GM23338 (cell line): ENCODE measurements around the gene ADORA1. TPM values are rescaled to one million over a fixed set of nuclear protein-coding genes. Genes with fewer than 3 reads are reported as not detected.

ENCODE experiments used
- ATAC-seq: fragments of 200-7000 bp; cut with Tn5 transposase; 3 replicates; pipeline ENCODE4 v1.9.1; 2020
- DNase-seq: peaks from one replicate; pipeline ENCODE4 v3.0.0-alpha.2; 2015; ENCODE audit warnings: low spot score
- H2AFZ ChIP-seq: fragments of 200-600 bp; sonication (generic); 2 replicates; pipeline ENCODE4 v1.8.0; 2016; ENCODE audit warnings: antibody characterized with exemption, mild to moderate bottlenecking, moderate library complexity
- H3F3A ChIP-seq: fragments of 200-600 bp; sonication (generic); replicated peaks from 2 replicates; pipeline ENCODE4 v1.8.0; 2017; ENCODE audit warnings: antibody characterized with exemption, mixed run types, low read depth
- H3K27ac ChIP-seq: fragments of 200-600 bp; sonication (generic); 2 replicates; pipeline ENCODE4 v1.6.1; 2016; ENCODE audit warnings: low read depth
- H3K27me3 ChIP-seq: fragments of 200-600 bp; sonication (generic); 2 replicates; pipeline ENCODE4 v1.8.0; 2016; ENCODE audit warnings: mild to moderate bottlenecking, mixed run types, moderate library complexity; ENCODE audit not compliant: insufficient read depth
- H3K36me3 ChIP-seq: fragments of 200-600 bp; sonication (generic); 2 replicates; pipeline ENCODE4 v1.8.0; 2016; ENCODE audit warnings: mild to moderate bottlenecking; ENCODE audit not compliant: insufficient read depth
- H3K4me1 ChIP-seq: fragments of 200-600 bp; sonication (generic); 2 replicates; pipeline ENCODE4 v1.8.0; 2016; ENCODE audit warnings: mild to moderate bottlenecking, moderate library complexity; ENCODE audit not compliant: insufficient read depth
- H3K4me2 ChIP-seq: fragments of 200-600 bp; sonication (generic); 2 replicates; pipeline ENCODE4 v1.7.1; 2017; ENCODE audit warnings: mixed run types
- H3K4me3 ChIP-seq: fragments of 200-600 bp; sonication (generic); 2 replicates; pipeline ENCODE4 v1.6.1; 2016; ENCODE audit warnings: mixed run types
- H3K79me2 ChIP-seq: fragments of 200-600 bp; sonication (generic); replicated peaks from 2 replicates; pipeline ENCODE4 v1.8.0; 2017; ENCODE audit warnings: mild to moderate bottlenecking; ENCODE audit not compliant: insufficient read depth
- H3K9me2 ChIP-seq: fragments of 200-600 bp; sonication (generic); 2 replicates; pipeline ENCODE4 v1.8.0; 2017; ENCODE audit not compliant: insufficient read depth
- H4K20me1 ChIP-seq: fragments of 200-600 bp; sonication (generic); replicated peaks from 2 replicates; pipeline ENCODE4 v1.8.0; 2017; ENCODE audit warnings: mild to moderate bottlenecking; ENCODE audit not compliant: insufficient read depth
- H3K27ac Mint-ChIP-seq: 2 replicates; pipeline ENCODE4 v1.8.0; 2020; ENCODE audit warnings: inconsistent platforms, mild to moderate bottlenecking, moderate library complexity, mixed read lengths
- H3K27me3 Mint-ChIP-seq: 3 replicates; pipeline ENCODE4 v1.8.0; 2022; ENCODE audit warnings: low read depth, mild to moderate bottlenecking, moderate library complexity, mixed read lengths, inconsistent platforms; ENCODE audit not compliant: insufficient read depth, poor library complexity
- H3K36me3 Mint-ChIP-seq: 3 replicates; pipeline ENCODE4 v1.8.0; 2021; ENCODE audit warnings: low read depth, mild to moderate bottlenecking, inconsistent platforms, moderate library complexity, mixed read lengths
- H3K4me1 Mint-ChIP-seq: 3 replicates; pipeline ENCODE4 v1.8.0; 2020; ENCODE audit warnings: mild to moderate bottlenecking, inconsistent platforms, mixed read lengths
- H3K4me3 Mint-ChIP-seq: 3 replicates; pipeline ENCODE4 v1.8.0; 2021; ENCODE audit warnings: moderate library complexity, mild to moderate bottlenecking, inconsistent platforms, mixed read lengths
- H3K9me3 Mint-ChIP-seq: 3 replicates; pipeline ENCODE4 v1.8.0; 2020; ENCODE audit warnings: moderate library complexity, mild to moderate bottlenecking, inconsistent platforms, mixed read lengths
- EZH2 ChIP-seq: fragments of 200-600 bp; sonication (generic); IDR thresholded peaks from one replicate; pipeline ENCODE4 v1.8.0; 2017; ENCODE audit warnings: antibody characterized with exemption, mild to moderate bottlenecking, low read depth; ENCODE audit not compliant: unreplicated experiment
- EZH2phosphoT487 ChIP-seq: fragments of 200-600 bp; sonication (generic); IDR thresholded peaks from one replicate; pipeline ENCODE4 v1.8.1; 2018; ENCODE audit warnings: antibody characterized with exemption; ENCODE audit not compliant: unreplicated experiment
- NANOG ChIP-seq: IDR thresholded peaks from 2 replicates; pipeline ENCODE4 v1.6.1; 2016; ENCODE audit warnings: antibody characterized with exemption, borderline replicate concordance
- POLR2AphosphoS5 ChIP-seq: IDR thresholded peaks from 2 replicates; pipeline ENCODE4 v1.6.1; 2016; ENCODE audit warnings: antibody characterized with exemption, low read depth
- STAT1 ChIP-seq: IDR thresholded peaks from one replicate; pipeline ENCODE4 v1.6.1; 2016; ENCODE audit warnings: antibody characterized with exemption; ENCODE audit not compliant: unreplicated experiment
- ZNF331 ChIP-seq: fragments of 250-450 bp; sonication (Bioruptor Pico); IDR thresholded peaks from 2 replicates; pipeline ENCODE4 v1.5.0; 2020; ENCODE audit warnings: low read depth, mild to moderate bottlenecking, moderate library complexity
- polyA plus RNA-seq: library from polyadenylated mRNA; unstranded; fragments of >200 nt; fragmentation: Nextera tagmentation; extraction: Ambion mirVana; gene quantifications from 2 replicates; pipeline ENCODE4 v1.2.1, GENCODE V29; 2016
- total RNA-seq: library from RNA; depleted of rRNA; stranded (reverse); fragments of >200 nt; shearing (Covaris generic); gene quantifications from 2 replicates; pipeline ENCODE4 v1.2.3, GENCODE V29; 2014
- TF ChIP-seq, protein P1 (sequence below): IDR thresholded peaks from 2 replicates; pipeline ENCODE4 v1.6.1; 2016; ENCODE audit warnings: antibody characterized with exemption
- TF ChIP-seq, protein P2 (sequence below), 2 experiments: fragments of 200-600 bp in 1 of 2; sonication (generic) in 1 of 2; conservative IDR thresholded peaks; 2 replicates each; pipeline versions ENCODE4 v1.5.1 to v1.6.1; 2016 to 2017; ENCODE audit warnings: antibody characterized with exemption in 2 of 2, low read depth in 2 of 2, mild to moderate bottlenecking in 2 of 2, moderate library complexity in 1 of 2

ADORA1 gene
- total and polyA plus RNA-seq, 2 experiments from 2014 or later: 0.63 to 1.8 TPM

DNA sequence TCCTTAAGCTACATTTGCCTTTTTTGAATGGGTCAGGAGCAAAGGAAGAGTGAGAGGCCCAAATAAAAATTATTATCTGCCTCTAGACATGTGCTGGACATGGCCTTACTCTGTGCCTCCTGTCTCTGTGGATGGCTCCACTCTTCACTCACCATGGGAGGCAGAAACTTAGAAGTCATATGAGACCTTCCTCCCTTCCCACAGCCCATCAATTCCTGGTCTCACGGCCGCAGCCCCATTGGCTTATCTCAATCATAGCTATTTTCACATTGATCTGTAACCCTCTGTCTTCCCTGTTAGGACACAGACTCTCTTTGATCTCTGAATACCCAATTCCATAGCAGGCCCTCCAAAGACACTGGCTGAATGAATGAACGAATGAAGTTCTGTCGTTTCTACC is 14.2 kb upstream of the ADORA1 start:
- peaks cover 10% of the 10 kb centered on the region for H3K27me3 ChIP-seq
- no peaks in the 10 kb centered on the region for H3K36me3 Mint-ChIP-seq

DNA sequence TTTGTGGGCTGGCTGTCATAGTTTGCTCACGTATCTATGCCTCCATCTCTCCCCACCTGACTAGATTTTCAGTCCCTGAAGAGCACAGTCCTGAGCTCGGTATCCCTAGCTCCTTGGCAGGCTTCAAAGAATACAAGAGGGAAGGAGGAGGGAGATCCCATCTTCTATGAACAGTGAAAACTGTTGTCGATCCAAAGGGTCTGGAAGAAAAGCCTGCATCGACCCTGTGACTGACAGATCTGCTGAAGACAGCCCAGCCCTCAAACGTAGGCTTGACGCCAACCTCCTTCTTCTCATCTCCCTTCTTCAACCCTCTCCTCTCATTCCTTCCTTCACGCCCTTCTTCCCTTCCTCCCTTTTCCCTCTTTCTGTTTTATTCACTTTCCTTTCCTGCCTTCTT is 13.3 kb upstream of the ADORA1 start:
- no peak for ATAC-seq
- H3K4me3 ChIP-seq: no peak overlapping the region
- Mint-ChIP-seq H3K4me3 (no peak overlapping the region), H3K27me3 (peaks cover 11% of the 10 kb centered on the region), H3K9me3 (no peaks in the 10 kb centered on the region), H3K36me3 (no peaks in the 10 kb centered on the region), H3K4me1 (peaks cover 6% of the 10 kb centered on the region; the same call in 1 of the 3 replicates), H3K27ac (no peak overlapping the region)
- H3K4me1 ChIP-seq: no peaks in the 10 kb centered on the region
- no peaks in the 10 kb centered on the region for H3F3A ChIP-seq
- no peak overlapping the region for H3K27ac ChIP-seq
- no peak for DNase-seq
- H2AFZ ChIP-seq: no peak overlapping the region
- TF ChIP-seq ZNF331 (CRISPR knock-in tag) (no peak), EZH2 (no peak)
- TF ChIP-seq, protein P1, sequence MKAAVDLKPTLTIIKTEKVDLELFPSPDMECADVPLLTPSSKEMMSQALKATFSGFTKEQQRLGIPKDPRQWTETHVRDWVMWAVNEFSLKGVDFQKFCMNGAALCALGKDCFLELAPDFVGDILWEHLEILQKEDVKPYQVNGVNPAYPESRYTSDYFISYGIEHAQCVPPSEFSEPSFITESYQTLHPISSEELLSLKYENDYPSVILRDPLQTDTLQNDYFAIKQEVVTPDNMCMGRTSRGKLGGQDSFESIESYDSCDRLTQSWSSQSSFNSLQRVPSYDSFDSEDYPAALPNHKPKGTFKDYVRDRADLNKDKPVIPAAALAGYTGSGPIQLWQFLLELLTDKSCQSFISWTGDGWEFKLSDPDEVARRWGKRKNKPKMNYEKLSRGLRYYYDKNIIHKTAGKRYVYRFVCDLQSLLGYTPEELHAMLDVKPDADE: no peak
- H3K4me2 ChIP-seq: no peak overlapping the region
- H3K9me2 ChIP-seq: no peaks in the 10 kb centered on the region
- H3K27me3 ChIP-seq: peaks cover 10% of the 10 kb centered on the region
- H4K20me1 ChIP-seq: no peaks in the 10 kb centered on the region
- H3K36me3 ChIP-seq: no peaks in the 10 kb centered on the region
- no peaks in the 10 kb centered on the region for H3K79me2 ChIP-seq

More for the DNA sequence above, 14.2 kb upstream of the ADORA1 start:
- no peak overlapping the region for H3K4me3 ChIP-seq
- Mint-ChIP-seq H3K27ac (no peak overlapping the region), H3K4me3 (no peak overlapping the region), H3K27me3 (peaks cover 11% of the 10 kb centered on the region), H3K4me1 (peaks cover 6% of the 10 kb centered on the region; the same call in 1 of the 3 replicates), H3K9me3 (no peaks in the 10 kb centered on the region)
- no peaks in the 10 kb centered on the region for H3K4me1 ChIP-seq
- H3K4me2 ChIP-seq: no peak overlapping the region
- no peaks in the 10 kb centered on the region for H3F3A ChIP-seq
- no peak for TF ChIP-seq POLR2AphosphoS5
- no peak for TF ChIP-seq ZNF331 (CRISPR knock-in tag)
- no peak for TF ChIP-seq NANOG
- no peak for TF ChIP-seq EZH2phosphoT487
- TF ChIP-seq, protein P2, sequence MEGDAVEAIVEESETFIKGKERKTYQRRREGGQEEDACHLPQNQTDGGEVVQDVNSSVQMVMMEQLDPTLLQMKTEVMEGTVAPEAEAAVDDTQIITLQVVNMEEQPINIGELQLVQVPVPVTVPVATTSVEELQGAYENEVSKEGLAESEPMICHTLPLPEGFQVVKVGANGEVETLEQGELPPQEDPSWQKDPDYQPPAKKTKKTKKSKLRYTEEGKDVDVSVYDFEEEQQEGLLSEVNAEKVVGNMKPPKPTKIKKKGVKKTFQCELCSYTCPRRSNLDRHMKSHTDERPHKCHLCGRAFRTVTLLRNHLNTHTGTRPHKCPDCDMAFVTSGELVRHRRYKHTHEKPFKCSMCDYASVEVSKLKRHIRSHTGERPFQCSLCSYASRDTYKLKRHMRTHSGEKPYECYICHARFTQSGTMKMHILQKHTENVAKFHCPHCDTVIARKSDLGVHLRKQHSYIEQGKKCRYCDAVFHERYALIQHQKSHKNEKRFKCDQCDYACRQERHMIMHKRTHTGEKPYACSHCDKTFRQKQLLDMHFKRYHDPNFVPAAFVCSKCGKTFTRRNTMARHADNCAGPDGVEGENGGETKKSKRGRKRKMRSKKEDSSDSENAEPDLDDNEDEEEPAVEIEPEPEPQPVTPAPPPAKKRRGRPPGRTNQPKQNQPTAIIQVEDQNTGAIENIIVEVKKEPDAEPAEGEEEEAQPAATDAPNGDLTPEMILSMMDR (conservative IDR thresholded peaks at IDR 0.05; ENCODE audit: low read depth in 2 of 2): no peak
- no peak for TF ChIP-seq STAT1
- no peak overlapping the region for H2AFZ ChIP-seq
- DNase-seq (no peak), ATAC-seq (no peak)
- H3K9me2 ChIP-seq: no peaks in the 10 kb centered on the region
- no peaks in the 10 kb centered on the region for H4K20me1 ChIP-seq
- H3K79me2 ChIP-seq: no peaks in the 10 kb centered on the region
- no peak overlapping the region for H3K27ac ChIP-seq
- H3K36me3 ChIP-seq: no peaks in the 10 kb centered on the region
